HG03103 (cell line): ENCODE results near the gene CIAPIN1.
A peak's percentile ranks its signal among the peaks of the same experiment; 100 is the strongest.

Experiments
- ATAC-seq: cut with Tn5 transposase; IDR thresholded peaks from one replicate; pipeline ENCODE4 v1.9.1; 2021; ENCODE audit warnings: low read depth; ENCODE audit not compliant: unreplicated experiment

The CIAPIN1 gene

DNA sequence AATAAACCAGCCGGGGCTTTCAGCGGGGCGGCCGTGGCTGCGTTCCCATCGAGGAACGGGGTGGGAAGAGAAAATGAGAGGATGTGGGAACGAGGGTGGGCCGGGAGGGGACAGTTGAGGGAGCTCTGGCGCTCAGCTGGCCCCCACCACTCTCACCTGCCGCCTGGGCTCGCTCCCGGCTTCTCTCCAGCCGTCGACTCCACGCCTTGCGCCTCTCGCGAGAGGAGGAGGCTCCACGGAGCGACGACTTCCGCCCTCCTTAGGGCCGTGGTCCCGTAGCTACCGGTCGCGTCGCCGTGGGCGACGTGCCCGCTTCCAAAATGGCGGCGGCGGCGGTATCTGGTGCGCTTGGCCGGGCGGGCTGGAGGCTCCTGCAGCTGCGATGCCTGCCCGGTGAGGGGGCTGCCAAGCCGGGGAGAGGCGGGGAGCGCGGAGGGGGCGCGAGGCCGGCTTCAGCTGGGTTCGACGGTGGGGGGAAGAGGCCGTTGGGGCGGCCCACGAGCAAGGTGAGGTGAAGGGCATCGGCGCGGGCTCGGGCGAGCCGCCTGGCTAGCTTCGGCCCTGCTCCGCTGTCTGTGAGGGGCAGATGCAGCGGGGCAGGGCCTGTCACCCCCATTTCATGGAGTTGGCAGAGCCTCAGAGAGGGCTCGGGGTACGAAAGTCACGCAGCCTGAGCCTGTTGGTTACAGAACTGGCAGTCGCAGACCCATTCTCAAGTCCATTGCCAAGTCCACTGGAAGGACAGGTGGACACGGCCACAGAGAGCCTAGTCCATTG, at the start of gene CIAPIN1, which contains the start of gene COQ9:
CIAPIN1 (minus strand) TSS at position 200 of the 777 bp plus-strand sequence. CDS start 6,457 bp downstream, outside the sequence.
COQ9 (plus strand) TSS at position 294 of the 777 bp plus-strand sequence; CDS start at position 321, 27 bp downstream.
- ATAC-seq = peak; percentile 97

DNA sequence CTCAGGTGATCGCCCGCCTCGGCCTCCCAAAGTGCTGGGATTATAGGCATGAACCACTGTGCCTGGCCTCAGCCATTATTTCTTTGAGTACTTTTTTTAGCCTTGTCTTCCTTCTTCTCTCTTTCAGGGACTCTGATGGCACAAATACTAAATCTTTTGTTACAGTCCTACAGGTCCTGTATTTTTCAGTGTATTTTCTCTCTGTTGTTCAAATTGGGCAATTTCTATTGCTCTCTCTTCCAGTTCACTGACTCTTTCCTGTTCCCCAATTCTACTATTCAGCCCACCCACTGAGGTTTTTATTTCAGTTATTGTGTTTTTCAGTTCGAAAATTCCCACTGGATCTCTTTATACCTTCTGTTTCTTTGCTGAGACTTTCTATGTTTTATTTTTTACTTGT, 46.6 kb upstream of the CIAPIN1 start:
- ATAC-seq = no peak

DNA sequence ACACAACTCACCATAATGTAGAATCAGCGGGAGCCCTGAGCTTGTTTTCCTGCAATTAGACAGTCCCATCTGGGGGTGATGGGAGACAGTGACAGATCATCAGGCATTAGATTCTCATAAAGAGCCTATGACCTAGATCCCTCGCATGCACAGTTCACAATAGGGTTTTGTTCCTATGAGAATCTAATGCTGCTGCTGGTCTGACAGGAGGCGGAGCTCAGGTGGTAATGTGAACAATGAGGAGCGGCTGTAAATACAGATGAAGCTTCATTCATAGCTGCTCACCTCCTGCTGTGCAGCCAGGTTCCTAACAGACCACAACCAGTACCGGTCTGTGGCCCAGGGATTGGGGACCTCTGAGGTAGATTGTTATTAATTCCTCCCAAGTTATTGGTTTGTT, 42.0 kb upstream of the CIAPIN1 start:
- no peak for ATAC-seq

DNA sequence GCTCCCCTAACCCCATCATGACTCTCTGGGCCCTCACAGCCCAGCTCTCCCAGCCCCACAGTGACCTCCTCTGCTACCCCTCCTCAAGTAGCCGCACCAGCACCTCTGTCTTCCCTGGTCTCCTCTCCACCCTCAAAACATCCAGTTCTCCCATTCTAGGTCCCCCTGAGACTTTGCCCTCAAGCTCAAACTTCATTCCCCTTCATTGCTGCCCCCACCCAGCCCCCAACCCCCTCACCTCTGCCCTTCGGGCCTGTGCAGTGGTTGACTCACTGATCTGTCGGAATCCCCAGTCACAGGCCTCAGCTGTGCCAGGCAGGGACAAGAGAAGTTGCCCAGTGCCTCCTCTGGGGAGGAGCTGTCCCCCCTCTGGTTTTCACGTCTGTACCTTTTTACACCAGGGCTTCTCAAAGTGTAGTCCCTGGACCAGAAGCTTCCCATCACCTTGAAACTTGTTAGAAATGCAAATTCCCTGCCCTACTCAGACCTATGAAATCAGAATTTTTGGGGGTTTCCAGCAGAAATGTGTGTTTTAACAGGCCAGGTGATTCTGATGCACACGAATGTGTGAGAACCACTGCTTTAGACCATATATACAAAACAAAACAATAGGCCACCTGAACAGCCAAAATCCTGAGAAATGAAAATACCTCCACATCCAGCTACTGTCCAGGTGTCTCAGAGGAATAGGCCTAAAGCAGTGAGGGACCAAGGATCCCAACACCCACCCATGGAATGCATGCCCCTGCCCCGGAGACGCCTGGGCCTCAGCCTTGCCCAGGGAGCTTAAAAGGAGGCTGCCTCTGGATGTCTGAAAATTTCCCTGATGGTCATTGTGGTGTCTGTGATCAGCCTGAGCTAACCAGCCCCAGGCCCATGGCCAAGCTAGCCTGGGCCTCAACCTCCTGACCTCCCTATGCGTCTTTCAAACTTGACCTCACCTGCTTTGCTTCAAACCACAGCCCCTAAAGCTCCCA, 40.0 kb upstream of the CIAPIN1 start:
- ATAC-seq = no peak

DNA sequence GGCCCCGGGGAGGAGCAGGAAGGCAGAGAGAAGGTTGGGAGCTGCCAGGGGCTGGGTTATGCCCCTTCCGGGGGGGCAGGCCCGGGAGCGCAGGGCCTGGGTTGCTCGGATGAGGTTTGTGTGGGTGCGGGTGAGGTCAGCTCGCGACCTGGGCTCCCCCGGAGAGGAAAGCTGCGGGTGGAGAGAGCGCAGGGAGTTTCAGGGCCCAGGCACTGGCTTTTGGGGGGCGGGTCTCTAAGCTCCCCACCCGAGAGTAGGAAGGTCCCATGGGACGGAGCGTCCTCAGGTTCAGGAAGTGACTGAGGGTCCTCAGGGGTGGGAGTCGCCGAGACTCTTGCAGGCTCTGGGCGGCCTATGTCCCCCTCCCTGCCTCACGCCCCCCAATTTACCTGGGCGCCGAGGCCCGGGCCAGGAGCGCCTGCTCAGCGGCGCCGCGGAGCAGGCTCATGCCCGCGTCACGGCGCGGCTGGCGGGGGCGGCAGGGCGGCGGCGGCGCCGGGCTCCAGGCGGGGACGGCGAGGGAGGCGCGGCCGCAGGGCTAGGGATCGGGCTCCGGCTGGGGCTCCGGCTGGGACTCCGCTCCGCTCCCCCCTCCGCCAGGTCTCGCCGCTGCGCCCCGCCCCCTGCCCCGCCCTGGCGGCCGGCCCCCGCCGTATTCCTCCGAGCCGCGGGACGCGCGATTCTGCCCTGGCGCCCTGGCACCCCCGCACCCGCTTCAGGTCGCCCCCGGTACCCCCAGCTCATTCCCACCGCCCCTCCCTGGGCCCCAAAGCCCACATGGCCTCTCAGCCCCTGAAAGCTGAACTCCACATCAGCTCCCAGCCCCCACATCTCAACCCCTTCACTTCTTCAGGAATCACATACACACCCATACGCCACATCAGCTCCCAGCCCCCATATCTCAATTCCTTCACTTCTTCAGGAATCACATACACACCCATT, 39.0 kb upstream of the CIAPIN1 start, which contains the start of gene DOK4:
DOK4 (minus strand) TSS at position 578 of the 942 bp plus-strand sequence. CDS start 6,986 bp downstream, outside the sequence.
- ATAC-seq = peak; percentile 70

DNA sequence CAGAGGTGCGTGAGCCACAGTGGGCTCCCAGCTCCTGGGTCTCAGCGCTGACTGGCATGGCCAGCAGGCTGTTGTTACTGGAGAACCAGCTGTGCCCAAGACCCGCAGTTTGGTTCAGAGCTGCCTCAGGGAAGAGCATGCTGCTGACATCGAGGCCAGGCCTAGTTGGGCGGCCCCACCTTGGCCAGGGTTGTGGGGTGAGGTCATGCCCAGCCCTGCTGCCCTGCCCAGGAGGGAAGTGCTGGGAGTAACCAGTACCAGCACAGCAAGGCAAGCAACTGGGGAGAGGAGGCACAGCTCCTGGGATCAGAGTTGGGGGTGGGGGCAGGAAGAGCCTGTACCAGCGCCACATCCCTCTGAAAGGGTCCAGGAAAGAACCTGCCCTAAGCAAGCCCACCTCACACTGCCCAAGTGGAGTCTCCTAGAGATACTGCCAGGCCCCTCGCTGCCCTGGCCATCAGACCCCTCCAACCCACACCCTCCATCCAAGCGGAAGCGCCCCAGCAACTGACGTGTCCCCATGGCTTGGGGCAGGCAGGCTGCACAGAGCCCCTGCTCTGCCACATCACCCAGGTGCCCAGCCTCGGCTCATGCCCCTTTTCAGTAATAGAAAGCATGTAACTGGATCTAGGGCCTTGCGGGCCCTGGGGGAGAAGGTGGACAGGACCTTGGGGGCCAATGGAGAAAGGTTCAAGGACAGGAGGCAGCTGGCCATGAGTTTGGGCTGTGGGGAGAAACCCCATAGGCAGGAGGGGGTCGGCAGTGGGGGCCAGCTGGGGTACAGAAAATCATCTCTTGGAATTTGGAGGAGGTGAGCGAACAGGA, 38.1 kb upstream of the CIAPIN1 start:
- ATAC-seq = no peak

DNA sequence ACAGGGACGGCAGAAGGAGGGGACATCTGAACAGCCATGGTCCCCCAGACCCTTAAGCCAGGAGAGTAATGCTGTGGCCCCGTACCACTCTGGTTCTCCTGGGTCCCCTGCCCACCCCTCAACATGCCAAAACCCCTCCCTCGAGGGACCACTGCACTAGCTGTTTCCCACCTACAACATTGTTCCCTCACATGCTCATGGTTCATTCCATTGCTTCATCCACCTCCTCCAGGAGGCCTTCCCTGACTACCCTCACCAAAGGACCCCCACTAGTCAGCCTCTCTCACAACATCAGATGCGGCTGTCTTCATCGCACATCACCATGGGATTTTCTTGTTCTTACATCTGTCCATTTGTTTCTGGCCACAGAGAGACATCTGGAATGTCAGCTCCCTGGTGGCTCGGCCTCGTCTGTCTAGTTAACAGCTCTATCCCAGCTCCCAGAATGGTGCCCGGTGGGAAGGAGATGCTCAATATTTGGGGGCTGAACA, 37.4 kb upstream of the CIAPIN1 start:
- ATAC-seq = no peak

DNA sequence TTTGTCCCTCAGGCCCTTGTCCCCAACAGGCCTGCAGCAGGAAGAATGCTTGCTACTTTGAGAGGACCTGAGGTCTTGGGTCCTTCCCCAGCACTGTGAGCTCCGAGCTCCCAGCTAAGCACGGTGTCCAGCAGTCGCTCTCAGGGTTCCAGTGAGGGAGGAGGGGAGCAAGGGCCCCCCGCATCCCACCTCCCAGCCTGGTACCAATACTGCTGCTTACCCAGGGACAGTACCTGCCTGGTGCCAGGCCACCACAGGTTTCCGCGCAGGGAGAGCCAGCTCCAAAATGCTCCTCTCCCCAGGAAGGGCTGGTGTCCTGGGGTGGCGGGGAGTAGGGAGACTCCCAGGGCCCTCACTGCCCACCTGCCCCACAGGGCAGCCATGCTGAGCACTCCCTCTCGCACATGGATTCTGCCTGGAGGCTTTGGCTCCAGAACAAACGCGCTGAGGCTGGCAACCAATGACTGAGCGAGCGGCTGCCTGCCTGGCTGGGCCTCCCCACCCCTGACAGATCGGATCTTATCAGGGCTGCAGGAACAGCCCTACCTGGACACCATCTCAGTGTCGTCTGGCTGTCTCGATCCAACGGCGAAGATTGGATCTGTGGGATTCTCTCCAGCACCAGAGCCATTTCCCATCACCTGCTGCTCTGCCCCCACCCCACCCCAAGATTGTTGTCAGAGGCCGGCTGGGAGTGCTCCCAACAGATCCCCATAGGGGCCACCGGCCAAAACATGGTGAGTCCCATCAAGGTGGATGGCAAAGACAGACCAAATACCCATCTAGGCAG, 36.7 kb upstream of the CIAPIN1 start:
- ATAC-seq = no peak

DNA sequence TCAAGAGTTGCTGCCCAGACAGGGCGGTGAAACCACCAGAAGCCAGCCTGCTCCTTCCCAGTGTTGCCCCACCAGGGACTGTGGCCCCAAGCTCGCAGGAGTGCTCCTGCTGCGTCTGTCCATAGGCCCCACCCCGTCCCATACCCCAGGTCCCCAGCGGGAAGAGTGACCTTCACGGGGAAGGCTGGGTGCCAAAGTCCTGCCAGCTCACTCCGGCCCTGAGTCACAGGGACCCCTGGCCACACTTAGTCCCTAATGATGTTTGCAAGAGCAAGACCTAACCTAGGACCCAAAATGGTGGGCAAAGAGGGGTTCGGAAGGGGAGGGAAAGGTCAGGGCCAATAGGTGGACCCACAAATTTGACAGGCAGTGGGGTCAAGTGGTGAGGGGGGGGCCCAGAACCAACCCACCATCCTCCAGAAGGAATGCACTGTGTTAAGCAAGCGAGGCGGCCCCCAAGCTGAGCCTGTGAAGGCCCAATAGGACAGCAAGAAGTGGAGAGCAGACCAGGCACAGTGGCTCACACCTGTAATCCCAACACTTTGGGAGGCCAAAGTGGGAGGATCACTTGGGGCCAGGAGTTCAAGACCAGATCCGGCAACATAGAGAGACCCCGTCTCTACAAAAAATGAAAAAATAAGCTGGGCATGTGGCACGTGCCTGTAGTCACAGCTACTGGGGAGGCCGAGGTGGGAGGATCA, 35.8 kb upstream of the CIAPIN1 start:
- no peak for ATAC-seq

DNA sequence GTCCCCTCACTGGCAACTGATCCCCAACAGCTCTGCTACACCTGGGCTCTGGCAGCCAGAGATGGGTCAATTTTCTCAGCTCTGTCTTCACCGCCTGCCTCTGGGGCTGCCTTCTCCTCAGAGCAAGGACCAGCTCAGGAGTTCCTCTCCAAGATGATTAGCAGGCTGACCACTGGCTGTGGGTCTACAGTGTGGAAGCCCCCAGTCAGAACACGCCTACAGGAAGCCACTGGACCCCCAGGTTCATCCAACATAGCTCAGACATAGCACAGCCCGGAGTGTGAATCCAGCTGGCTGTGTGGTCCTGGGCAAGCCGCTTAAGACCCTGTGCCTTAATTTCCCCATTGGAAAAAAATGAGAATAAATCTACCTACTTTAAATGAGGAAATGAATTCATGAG, 34.2 kb upstream of the CIAPIN1 start:
- no peak for ATAC-seq

DNA sequence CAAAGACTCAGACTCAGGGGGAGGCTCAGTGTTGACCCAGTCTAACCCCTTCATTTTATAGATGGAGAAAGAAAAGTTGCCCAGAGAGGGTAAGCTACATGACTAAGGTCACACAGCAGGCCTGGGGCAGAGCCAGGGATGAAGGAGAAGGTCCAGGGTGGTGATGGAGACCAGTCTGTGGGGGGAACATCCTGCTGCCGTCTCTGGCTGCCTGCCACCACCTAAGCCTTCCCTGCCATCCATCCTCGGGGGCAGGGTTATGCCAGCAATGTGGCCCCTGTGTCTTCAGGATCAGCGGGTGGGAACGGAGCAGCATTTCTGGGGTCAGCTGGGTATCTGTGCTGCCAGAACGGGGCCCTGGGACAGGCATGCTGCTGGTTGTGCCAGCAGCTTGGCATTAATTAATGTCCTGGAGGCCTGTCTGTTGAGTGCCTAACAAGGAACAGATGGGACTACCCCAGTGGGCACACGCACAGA, 33.6 kb upstream of the CIAPIN1 start:
- ATAC-seq = no peak

DNA sequence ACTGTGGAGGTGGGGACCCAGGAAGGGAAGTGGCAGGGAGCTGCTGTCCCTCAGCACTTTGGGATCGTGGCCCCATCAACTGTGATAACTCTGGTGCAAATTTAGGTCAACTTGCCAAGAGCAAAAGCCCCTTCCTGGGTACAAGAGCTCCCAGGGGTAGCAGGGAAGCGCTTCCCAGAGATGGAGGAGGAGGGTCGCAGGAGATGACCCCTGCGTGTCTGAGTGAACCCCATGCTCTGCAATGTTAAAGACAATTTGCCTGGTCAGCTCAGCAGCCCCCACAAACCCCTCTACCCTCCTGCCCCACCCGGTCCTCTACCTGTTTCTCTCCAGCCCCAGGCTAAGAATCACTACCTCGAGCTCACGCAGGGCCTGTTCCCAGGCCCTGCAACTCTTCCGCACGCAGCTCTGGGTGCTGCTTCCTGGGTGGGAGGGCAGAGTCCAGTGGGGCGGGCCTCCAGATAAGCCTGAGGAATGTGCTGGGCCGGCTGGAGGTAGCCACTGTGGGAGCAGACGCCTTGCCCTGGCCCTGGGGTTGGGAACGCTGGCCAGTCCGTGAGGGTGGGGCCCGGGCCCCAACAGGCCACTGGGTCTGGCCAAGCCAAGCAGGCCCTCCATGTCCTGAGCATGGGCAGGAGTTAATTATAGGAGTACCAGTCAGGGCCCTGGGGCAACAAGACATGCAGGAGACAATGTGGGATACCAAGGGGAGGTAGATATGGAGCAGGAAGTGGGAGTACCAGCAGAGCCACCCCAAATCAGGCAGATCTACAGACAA, 33.0 kb upstream of the CIAPIN1 start:
- no peak for ATAC-seq

DNA sequence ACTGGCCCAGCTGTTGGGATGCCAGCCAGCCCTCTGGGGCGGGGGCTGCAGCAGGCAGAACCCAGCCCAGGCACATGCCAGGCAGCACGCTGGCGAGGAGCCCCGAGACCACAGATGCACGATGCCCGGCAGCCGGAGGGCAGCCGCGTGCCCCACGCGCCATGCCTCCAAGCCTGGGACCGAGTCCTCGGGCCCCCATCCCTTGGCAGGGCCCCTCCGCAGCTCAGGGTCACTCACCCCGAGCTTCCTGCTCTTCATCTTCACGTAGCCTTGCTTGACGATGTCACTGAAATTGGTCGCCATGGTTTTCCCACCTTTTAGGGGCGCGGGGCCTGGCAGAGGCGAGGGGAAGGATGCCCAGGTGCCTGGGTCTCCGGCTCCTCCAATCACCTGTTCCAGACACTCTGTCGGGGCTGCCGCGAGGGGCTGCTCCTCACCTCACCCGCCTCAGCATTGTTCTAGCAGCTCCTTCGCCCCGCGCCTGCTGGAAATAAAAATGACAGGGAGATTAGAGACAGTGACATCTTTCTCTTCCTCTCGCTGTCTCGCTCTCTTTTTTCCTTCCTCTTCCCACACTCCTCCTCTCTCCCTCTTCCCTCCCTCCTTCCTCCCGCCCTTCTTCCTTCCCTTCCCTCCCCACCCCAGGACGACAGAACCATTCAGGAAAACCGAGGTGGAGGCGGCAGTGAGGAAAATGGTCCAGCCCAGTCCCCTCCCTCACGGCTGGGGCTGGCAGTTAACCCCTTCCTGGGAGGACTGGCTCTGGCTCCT, 32.2 kb upstream of the CIAPIN1 start:
- no peak for ATAC-seq

DNA sequence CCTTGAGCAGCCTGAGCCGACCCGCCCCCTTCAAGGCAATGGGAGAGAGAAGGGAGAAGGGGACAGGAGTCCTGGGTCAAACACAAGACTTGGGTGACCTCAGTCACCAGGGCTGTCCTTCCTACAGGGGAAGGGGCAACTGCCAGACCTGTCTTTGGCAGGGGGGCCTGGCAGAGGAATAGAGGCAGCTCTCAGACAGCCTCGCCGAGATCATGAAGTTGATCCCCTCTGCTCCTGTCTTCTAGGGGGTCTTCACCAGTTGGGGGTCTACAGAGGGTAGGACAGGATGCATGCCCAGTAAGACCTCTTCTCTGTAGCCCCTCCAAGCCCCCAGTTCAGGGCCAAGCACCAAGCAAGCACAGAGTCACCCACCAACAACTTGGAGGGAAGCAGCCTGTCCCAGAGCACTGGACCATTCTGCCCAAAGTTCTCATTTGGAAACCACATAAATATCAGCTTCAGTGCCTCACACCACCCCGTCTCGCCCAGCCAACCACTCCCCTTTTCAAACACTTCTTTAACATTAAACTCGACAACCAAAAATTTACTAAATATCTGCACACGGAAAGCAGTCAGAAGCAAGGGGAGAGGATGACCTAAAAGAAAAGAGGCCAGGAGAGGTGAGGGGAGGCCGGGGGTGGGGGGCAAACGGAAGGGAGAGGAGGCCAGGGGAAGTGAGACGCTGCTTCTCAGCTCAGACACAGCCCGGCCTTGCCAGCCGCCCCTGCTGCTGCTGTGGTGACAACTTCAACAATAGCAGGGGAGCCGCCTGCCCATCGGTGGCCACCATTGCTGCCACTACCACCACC, 31.4 kb upstream of the CIAPIN1 start:
- no peak for ATAC-seq

DNA sequence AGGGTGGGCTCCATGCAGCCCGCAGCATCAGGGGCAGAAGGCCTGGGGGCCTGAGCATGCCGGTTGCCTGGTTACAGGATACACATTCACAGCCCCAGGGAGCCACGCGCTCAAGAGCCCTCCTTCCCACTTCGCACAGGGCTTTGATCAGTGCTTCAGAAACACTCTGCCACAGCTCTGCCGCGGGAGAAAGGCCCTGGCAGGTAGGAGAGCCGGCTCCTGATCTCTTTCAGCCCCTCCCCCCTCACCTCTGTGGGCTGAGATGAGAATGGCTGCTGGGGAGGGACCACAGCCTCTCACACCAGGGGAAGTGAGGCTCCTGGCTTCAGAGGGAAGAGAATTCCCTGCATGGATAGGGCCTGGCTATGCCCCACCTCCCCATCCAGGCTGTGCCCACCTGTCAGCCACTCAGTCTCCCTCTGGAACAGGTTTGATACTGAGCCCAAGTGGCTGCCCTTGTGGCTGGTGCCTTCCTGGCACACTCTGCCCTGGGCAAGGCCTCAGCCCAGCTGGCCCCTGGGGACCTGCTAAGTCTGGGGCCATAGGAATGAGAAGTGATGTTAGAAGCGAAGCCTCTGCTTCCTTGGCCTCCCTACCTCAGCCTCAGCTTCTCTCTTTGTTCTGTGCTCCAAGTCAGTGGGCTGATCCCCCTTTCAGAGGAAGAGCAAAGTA, 30.5 kb upstream of the CIAPIN1 start:
- ATAC-seq = no peak
